COLO668 (cell line): ENCODE results near the gene GARNL3.

Experiments
- DNase-seq: peaks from one replicate; lab custom pipeline; 2025; ENCODE audit not compliant: unreplicated experiment; lab: John Stamatoyannopoulos, UW

GARNL3 gene

GRCh38 chr9:127269449-127269848 lies 4.9 kb downstream of the GARNL3 start:
- no peak for DNase-seq

- DNase-seq = no peak
These were observed 8.8 kb downstream of the GARNL3 start for GRCh38 chr9:127273326-127273725.

- DNase-seq = no peak
These were observed 12.5 kb downstream of the GARNL3 start for GRCh38 chr9:127277099-127277498.

GRCh38 chr9:127277770-127278169 lies 13.2 kb downstream of the GARNL3 start:
- no peak for DNase-seq

GRCh38 chr9:127278372-127278771 lies 13.8 kb downstream of the GARNL3 start:
- no peak for DNase-seq

GRCh38 chr9:127279717-127280285 lies 15.2 kb downstream of the GARNL3 start:
- peak; percentile 22 for DNase-seq

- DNase-seq = no peak
These were observed 16.5 kb downstream of the GARNL3 start for GRCh38 chr9:127280880-127281660.

- no peak for DNase-seq
These were observed 17.3 kb downstream of the GARNL3 start for GRCh38 chr9:127281891-127282290.

GRCh38 chr9:127282611-127283010 lies 18.0 kb downstream of the GARNL3 start:
- DNase-seq = no peak

GRCh38 chr9:127283135-127283534 lies 18.6 kb downstream of the GARNL3 start:
- no peak for DNase-seq

- DNase-seq = no peak
These were observed 19.4 kb downstream of the GARNL3 start for GRCh38 chr9:127283917-127284497.

- DNase-seq = no peak
These were observed 21.4 kb downstream of the GARNL3 start for GRCh38 chr9:127285965-127286364.

GRCh38 chr9:127290561-127291065 lies 26.0 kb downstream of the GARNL3 start:
- no peak for DNase-seq

GRCh38 chr9:127291246-127291778 lies 26.7 kb downstream of the GARNL3 start:
- no peak for DNase-seq

- DNase-seq = no peak
These were observed 27.8 kb downstream of the GARNL3 start for GRCh38 chr9:127292415-127292814.

GRCh38 chr9:127293328-127293727 lies 28.8 kb downstream of the GARNL3 start:
- no peak for DNase-seq

- DNase-seq = no peak
These were observed 29.2 kb downstream of the GARNL3 start for GRCh38 chr9:127293767-127294166.

GRCh38 chr9:127295005-127295404 lies 30.4 kb downstream of the GARNL3 start:
- no peak for DNase-seq

GRCh38 chr9:127300886-127301447 lies 36.4 kb downstream of the GARNL3 start:
- DNase-seq = no peak

- no peak for DNase-seq
These were observed 39.3 kb downstream of the GARNL3 start for GRCh38 chr9:127303830-127304229.

- DNase-seq = no peak
These were observed 40.7 kb downstream of the GARNL3 start for GRCh38 chr9:127305206-127305837.
